Mucosa of descending colon (tissue), 3 donors: ENCODE results near the gene ECE2. TPM values are rescaled to one million over a fixed set of nuclear protein-coding genes. Genes with fewer than 3 reads are reported as not detected.

Experiments used
- ATAC-seq: fragments of 200-7000 bp; cut with Tn5 transposase; one replicate; pipeline ENCODE4 v1.9.1; 2020; ENCODE audit warnings: mild to moderate bottlenecking, moderate library complexity
- DNase-seq, 3 donors: peaks; one replicate each; pipeline ENCODE4 v3.0.0-alpha.2; 2020
- H3K36me3 ChIP-seq: fragments of 200-600 bp; one replicate; pipeline ENCODE4 v1.8.0; 2021; ENCODE audit warnings: low read depth, mild to moderate bottlenecking
- H3K4me1 ChIP-seq: fragments of 200-600 bp; one replicate; pipeline ENCODE4 v1.8.0; 2021; ENCODE audit warnings: low read depth, mild to moderate bottlenecking
- H3K4me3 ChIP-seq: fragments of 200-600 bp; one replicate; pipeline ENCODE4 v1.8.0; 2021; ENCODE audit warnings: mild to moderate bottlenecking
- H3K9me3 ChIP-seq: fragments of 200-600 bp; one replicate; pipeline ENCODE4 v1.8.0; 2021; ENCODE audit warnings: mild to moderate bottlenecking
- CTCF ChIP-seq: fragments of 200-600 bp; IDR thresholded peaks from one replicate; pipeline ENCODE4 v1.8.0; 2022; ENCODE audit warnings: antibody characterized with exemption, mild to moderate bottlenecking
- intact Hi-C, 2 donors: fragments of 100-400 bp; cut with DNase I in 1 of 2; cut with micrococcal nuclease in 1 of 2; formaldehyde crosslinking; loops; one replicate each; pipeline versions ENCODE4 v1.11.0 to v1.11.1; 2022; cut with DNase I, micrococcal nuclease
- total RNA-seq, 3 donors: library from RNA; stranded (reverse); fragmentation: NEBNext Ultra II Directional in 2 of 3; extraction: Animal tissue kit (Norgen Biotek cat#: 25700) in 2 of 3; gene quantifications; one replicate each; pipeline versions ENCODE4 v1.2.1 to v1.2.4, GENCODE V29; 2021 to 2023
- donor health status: DM: no; HTN: no; CAD: no; lungs with moderate emphysema.
- donor health status: DM: no; HTN: no; CAD: no.
- donor health status: DM: no; HTN: yes; CAD: no.

ECE2 gene
- total RNA-seq, 3 donors from 2014 or later, result 0.19 to 2.2 TPM; not detected in 1

GRCh38 chr3:184314700-184315542, 39.1 kb downstream of the ECE2 start:
- Histone ChIP-seq H3K36me3 (peaks cover 4% of the 10 kb centered on the region), H3K4me1 (peaks cover 41% of the 10 kb centered on the region), H3K9me3 (no peaks in the 10 kb centered on the region), H3K4me3 (peak overlapping the region; percentile 84)
- ATAC-seq (peak; percentile 75), DNase-seq (peak; percentile 81 to 90 (median 90))
- TF ChIP-seq CTCF, result no peak
- intact Hi-C loops, result no loop called here

- H3K4me1 ChIP-seq, result peaks cover 46% of the 10 kb centered on the region
- ATAC-seq, result peak; percentile 5
- H3K36me3 ChIP-seq, result peaks cover 4% of the 10 kb centered on the region
- TF ChIP-seq CTCF, result no peak
- intact Hi-C loops, result no loop called here
- DNase-seq, result no peak
- H3K9me3 ChIP-seq, result no peaks in the 10 kb centered on the region
- peak overlapping the region; percentile 84 for H3K4me3 ChIP-seq
These were observed 39.7 kb downstream of the ECE2 start for GRCh38 chr3:184315543-184315867.

- TF ChIP-seq CTCF, result no peak
- Histone ChIP-seq H3K36me3 (peaks cover 6% of the 10 kb centered on the region), H3K4me1 (peaks cover 46% of the 10 kb centered on the region), H3K4me3 (peak overlapping the region; percentile 84), H3K9me3 (no peaks in the 10 kb centered on the region)
- ATAC-seq (no peak), DNase-seq (peak in 2 of 3 donors; percentile 32 to 55)
- intact Hi-C loops, result no loop called here
These were observed 40.2 kb downstream of the ECE2 start for GRCh38 chr3:184315871-184316661.

- peaks cover 46% of the 10 kb centered on the region for H3K4me1 ChIP-seq
These were observed 41.0 kb downstream of the ECE2 start for GRCh38 chr3:184316792-184317191.

GRCh38 chr3:184317201-184317600, 41.4 kb downstream of the ECE2 start:
- Histone ChIP-seq H3K9me3 (no peaks in the 10 kb centered on the region), H3K36me3 (peaks cover 13% of the 10 kb centered on the region), H3K4me1 (peaks cover 46% of the 10 kb centered on the region), H3K4me3 (no peak overlapping the region)
- ATAC-seq (no peak), DNase-seq (no peak)
- no peak for TF ChIP-seq CTCF
- intact Hi-C loops, result no loop called here

More at GRCh38 chr3:184316792-184317191, 41.0 kb downstream of the ECE2 start:
- intact Hi-C loops, result no loop called here
- Histone ChIP-seq H3K36me3 (peaks cover 13% of the 10 kb centered on the region), H3K9me3 (no peaks in the 10 kb centered on the region), H3K4me3 (no peak overlapping the region)
- DNase-seq (no peak), ATAC-seq (no peak)
- no peak for TF ChIP-seq CTCF
